HCT116 (cell line): ENCODE data around the gene OXCT2.

Experiments used
- CTCF ChIP-seq, 3 experiments: fragments of 200-600 bp in 1 of 3; sonication (generic) in 1 of 3; IDR thresholded peaks in 2 of 3; conservative IDR thresholded peaks in 1 of 3; 2 replicates each; pipeline ENCODE4 v1.5.1; 2012 to 2017; ENCODE audit warnings: low read depth in 2 of 3, low read length in 2 of 3, antibody characterized with exemption in 1 of 3, borderline replicate concordance in 1 of 3, control low read depth in 1 of 3, mild to moderate bottlenecking in 1 of 3, mixed read lengths in 1 of 3, mixed run types in 1 of 3, moderate library complexity in 1 of 3; ENCODE audit not compliant: insufficient read depth in 1 of 3
- POLR2A ChIP-seq: IDR thresholded peaks from 2 replicates; pipeline ENCODE4 v1.7.0; 2011; ENCODE audit warnings: borderline replicate concordance; ENCODE audit not compliant: insufficient read depth, insufficient read length; ENCODE audit errors: extremely low read depth

- TF ChIP-seq CTCF (IDR thresholded peaks at IDR 0.05 in 2 of 3, conservative IDR thresholded peaks at IDR 0.05 in 1 of 3; ENCODE audit: borderline replicate concordance in 1 of 3, insufficient read depth in 1 of 3, low read depth in 2 of 3, low read length in 2 of 3) (no peak), POLR2A (no peak)
Measured at GRCh38 chr1:39762550-39763540, 8.3 kb downstream of the OXCT2 start.
